ENCODE measurements around the gene ZC3H10.

Gene ZC3H10

DNA sequence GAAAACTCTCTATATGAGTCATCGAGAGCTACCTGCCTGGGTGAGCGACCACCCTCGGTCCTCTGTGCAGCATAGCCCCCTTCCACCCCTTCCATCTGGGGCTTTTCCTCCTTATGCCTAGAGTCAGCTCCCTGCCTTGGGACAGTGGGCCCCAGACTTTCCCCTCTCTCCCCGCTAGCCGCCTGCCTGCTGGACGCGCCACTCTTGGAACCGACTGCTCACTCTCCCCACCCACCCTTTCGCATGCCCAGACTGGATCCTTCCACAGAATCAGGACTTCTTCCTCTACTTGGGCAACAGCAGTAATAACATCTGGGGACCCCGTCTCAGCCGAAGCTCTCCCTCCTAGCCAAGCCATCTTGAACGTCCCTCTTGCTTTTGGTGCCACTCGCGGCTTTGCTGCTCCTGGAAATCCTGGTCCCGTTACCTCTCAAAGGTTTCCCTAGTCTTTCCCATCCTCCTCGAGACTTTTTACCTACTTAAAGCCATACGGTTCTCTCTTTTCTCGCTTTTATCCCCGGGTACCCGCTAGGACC lies 10.7 kb downstream of the ZC3H10 start:
- no peak for DNase-seq

DNA sequence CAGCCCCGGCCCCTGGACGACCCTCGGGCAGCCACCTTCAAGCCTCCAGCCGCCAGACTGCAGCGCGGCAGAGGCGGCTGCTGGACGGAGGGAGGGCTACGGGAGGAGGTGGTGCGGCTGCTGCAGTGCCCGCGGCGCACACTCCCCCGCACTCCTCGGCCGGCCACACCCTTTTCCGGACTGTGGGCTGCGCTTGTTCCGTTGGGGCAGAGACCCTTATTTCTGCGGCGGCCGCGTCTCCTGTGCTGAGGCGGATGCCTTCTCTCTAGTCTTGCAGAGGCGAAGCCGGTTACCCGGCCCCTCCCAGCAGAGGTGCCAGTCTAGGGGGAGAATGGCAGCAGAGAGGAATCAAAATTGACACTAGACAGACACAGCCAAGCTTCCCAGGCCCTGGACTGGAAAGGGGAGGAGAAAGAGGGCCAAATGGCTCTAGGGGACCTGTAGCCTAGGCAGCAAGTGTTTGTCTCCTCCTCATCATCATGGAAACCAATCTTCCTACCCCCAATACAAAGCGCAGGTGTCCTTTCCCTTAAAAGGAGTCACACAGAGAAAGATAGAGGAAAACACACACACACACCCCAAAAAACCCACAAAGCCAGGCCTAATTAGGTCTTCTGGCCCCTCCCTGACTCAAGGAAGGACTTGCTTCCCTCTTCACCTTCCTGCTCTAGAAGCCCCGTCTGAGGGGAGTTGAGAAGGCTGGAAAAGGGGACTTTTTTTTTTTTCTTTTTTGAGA lies 11.3 kb downstream of the ZC3H10 start:
- DNase-seq: peak; percentile 81

DNA sequence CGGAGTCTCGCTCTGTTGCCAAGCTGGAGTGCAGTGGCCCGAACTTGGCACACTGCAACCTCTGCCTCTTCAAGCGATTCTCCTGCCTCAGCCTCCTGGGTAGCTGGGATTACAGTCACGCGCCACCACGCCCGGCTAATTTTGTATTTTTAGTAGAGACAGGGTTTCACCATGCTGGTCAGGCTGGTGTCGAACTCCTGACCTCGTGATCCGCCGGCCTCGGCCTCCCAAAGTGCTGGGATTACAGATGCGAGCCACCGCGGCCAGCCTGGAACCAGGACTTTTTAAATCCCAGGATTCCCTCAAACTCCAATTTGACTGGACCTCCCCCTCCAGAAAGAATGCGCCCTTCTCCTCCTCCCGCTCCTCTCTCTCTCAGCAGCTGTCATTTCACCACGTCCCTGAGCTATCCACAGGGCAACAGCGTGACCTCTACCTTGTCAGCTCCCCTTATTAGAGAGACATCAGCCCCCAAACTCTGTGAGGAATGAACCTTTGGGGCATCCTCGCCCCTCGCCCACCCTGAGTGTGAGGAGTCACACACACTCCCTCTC lies 12.0 kb downstream of the ZC3H10 start:
- no peak for DNase-seq

DNA sequence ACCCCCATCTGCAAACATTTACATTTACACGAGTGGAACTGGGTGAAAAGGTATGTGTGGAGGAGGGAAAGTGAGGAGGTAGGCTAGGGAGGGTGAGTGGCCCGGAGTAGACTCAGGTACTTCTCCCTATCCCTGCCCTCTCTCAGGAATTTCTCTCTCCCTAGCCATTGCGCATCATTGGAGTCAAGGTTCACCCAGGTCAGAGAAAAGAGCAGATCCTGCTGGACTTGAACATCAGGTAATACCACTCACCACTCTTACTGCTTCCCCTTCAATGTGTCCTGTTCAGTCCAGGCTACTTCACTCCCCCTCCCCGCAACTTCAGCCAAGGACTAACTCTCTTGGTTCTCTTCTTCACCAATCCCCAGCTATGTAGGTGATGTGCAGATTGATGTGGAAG lies 12.8 kb downstream of the ZC3H10 start:
- no peak for DNase-seq

DNA sequence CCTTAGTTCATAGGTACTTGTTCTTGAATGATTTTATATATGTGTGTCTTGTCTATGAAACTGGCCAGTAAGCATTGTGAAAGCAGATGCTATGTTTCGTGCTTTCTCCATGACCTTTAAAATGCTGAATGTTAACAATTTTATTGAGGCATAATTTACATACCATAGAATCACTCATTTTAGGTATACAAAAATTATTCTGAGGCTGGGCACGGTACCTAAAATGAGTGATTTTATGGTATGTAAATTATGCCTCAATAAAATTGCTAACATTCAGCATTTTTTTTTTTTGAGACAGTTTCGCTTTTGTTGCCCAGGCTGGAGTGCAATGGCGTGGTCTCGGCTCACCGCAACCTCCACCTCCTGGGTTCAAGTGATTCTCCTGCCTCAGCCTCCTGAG lies 16.8 kb downstream of the ZC3H10 start:
- no peak for DNase-seq

DNA sequence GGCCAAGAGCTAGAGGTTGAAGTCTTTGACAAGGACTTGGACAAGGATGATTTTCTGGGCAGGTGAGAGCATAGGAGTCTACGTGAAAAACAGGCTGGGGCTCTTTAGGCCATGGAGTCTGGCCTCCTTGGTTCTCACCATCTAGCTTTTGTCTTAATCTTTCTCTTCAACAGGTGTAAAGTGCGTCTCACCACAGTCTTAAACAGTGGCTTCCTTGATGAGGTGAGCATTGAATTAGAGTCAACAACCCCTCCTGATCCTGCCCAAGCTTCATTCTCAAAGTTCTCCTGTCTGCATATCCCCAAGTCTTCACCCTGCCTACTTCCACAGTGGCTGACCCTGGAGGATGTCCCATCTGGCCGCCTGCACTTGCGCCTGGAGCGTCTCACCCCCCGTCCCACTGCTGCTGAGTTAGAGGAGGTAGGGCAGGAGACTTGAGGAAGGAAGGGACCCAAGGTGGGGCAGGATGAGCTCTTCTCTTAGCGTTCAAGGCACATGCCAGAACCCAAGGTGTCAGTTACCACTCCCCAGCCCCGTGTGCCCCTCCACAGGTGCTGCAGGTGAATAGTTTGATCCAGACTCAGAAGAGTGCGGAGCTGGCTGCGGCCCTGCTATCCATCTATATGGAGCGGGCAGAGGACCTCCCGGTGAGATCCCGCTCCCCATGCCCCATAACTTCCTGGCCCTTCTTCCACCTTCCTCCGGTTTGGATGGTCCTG lies 19.9 kb downstream of the ZC3H10 start:
- no peak for DNase-seq

DNA sequence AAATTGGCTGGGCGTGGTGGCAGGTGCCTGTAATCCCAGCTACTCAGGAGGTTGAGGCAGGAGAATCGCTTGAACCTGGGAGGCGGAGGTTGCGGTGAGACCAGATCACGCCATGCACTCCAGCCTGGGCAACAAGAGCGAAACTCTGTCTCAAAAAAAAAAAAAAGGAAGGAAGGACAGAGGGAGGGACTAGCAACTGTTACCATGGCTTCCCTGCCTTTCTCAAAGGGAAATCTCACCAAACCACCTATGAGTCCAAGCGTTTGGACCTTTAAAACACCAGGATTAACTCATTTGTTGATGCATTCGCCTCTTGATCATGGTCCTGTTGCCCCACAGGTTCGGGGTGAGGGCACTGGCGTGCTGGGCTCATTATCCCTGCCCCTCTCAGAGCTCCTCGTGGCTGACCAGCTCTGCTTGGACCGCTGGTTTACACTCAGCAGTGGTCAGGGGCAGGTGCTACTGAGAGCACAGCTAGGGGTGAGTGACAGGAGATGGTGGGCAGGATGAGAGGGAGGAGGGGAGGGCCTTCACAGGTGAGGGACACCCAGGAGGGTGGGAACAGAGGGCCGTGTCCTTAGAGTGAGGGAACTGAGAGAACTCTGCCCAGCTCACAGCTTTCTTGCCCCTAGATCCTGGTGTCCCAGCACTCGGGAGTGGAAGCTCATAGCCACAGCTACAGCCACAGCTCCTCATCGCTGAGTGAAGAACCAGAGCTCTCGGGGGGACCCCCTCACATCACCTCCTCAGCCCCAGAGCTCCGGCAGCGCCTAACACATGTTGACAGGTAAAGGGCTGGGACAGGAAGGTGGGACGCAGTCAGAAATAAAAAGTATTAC lies 24.1 kb downstream of the ZC3H10 start:
- no peak for DNase-seq

DNA sequence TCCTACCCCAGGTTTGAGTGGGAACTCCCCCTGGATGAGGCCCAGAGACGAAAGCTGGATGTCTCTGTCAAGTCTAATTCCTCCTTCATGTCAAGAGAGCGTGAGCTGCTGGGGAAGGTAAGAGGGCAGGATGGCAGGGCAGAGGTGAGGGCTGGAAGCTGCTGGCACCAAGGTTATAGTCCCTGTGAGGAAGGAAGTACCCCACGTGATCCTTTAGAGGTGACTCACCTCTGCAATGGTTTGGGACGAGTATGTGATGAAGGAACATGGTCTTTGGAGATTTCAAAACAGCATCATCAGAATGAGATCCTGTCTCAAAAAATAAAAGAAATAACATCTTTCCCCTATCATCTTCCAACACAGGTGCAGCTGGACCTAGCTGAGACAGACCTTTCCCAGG lies 25.2 kb downstream of the ZC3H10 start:
- DNase-seq: no peak

DNA sequence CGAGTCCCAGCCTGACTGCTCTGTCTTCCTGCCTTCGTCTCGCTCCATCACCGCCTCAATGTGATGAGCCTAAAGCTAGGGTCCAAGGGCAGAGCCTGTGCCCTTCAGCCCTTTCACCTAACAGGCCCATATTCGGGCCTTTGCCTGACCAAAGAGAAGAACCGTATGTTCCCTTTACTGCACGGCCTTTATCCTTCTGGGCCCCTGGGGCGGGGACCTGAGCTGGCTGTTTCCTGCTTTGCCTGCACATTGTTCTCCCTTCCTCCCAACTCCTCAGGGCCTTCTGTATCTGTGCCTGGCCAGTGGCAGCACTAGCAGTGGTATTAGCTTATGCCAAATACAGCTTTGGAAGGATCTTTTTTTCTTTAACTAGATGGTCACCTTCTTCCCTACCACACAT lies 25.8 kb downstream of the ZC3H10 start:
- DNase-seq: no peak

DNA sequence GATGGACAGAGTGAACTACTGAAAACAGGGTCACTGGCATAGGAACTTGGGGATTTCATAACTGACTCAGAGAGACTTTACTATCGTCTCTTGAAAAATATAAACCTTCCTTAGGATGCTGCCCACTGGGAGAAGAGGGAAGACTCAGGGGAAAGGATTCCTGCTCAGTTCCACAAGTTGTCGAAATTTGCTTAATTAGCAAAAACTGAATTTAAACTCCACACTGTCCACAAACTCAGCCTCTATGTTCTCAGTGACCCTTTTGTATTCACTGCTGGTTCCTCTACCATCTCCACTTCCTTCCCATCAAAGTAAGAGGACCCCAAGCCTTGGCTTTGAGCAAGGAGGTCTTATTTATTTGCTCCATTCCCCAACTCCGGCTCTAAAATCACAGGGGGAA lies 27.2 kb downstream of the ZC3H10 start:
- no peak for DNase-seq

DNA sequence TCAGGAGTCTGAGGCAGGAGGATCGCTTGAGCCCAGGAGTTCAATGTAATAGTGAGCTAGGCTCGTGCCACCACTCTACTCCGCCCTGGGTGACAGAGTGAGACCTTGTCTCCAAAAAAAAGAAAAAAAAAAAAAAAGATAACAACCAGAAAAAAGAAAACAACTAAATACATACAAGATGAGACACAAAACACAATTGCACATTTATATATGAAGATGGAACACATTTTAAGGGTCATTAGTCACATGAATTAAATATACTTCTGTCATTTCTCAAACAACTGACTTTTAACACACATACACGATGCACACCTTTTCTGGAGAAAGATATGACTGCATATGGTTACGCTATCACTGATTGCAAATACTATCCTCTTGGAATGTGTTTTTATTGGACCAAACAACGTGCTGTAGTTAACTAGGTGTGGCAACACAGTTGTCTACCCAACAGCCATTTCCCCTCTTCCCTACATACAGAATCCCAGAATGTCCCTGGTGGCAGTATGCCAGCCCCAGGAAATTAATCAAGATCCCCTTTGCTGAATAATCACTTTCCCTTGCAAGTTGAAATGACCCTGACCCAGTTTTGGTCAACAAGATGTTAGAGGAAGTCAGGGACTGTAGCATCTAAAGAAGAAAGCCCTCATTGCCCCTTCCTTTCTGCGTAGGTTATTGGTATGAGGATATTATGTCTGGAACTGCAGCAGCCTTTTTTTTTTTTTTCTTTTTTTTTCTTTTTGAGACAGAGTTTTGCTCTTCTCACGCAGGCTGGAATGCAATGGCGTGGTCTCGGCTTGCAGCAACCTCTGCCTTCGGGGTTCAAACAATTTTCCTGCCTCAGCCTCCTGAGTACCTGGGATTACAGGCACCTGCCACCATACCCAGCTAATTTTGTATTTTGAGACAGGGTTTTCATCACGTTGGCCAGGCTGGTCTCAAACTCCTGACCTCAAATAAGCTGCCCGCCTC lies 28.7 kb downstream of the ZC3H10 start:
- DNase-seq: no peak

DNA sequence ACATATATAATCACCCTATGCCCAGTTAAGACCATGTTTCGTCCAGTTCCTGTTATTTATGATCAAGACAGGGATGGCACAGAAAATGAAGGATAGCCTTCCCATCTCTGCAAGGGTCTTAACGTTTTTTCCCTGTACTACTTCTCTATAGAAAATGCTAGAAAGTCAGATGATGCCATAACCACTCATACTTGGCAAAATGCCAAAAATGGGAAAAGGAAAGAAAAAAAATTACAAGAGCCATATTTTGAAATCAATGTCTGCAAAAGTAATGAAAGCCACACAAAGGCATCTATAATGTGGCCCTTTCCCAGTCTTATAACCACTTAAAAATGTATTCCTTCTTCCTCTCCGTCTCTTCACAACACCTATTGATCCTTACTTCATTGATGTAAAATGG lies 32.5 kb downstream of the ZC3H10 start:
- no peak for DNase-seq

DNA sequence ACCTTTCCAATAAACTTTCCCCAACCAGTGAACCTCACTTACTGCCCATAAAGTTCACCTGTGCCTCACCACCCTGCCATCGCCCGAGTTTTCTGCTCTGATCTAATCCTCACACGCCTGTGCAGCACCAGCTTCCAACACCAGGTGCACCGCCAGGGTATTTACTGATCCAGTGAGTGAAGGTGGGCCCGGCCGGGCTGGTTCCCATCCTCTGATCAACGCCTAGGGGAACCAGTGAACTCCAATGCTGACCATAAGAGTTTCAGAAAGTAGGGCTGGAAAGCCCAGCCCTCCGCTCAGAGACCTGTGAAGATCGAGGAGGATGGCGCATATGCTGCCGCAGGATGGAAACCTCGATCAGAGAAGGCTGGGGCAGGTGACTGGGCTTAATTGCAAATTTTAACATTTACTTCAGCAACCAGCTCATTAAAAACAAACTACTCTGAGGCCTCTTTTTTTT lies 33.6 kb downstream of the ZC3H10 start:
- no peak for DNase-seq

DNA sequence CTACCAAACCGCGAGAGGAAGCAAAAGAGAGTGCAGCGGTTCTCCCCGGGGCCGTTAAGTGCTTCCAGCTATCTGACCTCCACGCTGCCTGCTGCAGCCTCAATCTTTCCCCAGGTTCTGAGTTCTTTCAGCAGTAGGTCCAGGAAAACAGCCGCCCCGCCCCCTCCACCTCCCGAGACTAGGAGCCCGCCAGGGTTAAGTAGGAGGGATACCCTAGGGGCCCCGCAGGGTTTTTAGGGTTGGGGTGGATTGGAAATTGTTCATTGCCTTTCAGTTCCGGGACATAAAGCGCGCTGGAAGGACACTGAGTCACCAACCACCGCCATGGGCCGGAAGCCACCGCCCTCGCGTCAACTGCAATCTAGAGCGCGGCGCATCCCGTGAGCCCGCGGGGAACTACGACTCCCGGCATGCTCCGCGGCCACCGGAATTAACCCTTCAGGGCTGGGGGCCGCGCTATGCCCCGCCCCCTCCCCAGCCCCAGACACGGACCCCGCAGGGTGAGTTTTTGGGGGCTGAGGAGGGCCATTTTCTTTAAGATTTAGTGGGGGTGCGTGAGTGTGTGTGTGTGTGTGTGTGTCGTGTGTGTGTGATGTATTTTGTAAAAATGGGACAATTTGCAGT lies 34.2 kb downstream of the ZC3H10 start, which contains the start of gene MYL6B:
TSS of gene MYL6B (plus strand) at position 456 of the 624 bp plus-strand sequence. CDS start 1,332 bp downstream, outside the sequence.
- DNase-seq: peak; percentile 94

DNA sequence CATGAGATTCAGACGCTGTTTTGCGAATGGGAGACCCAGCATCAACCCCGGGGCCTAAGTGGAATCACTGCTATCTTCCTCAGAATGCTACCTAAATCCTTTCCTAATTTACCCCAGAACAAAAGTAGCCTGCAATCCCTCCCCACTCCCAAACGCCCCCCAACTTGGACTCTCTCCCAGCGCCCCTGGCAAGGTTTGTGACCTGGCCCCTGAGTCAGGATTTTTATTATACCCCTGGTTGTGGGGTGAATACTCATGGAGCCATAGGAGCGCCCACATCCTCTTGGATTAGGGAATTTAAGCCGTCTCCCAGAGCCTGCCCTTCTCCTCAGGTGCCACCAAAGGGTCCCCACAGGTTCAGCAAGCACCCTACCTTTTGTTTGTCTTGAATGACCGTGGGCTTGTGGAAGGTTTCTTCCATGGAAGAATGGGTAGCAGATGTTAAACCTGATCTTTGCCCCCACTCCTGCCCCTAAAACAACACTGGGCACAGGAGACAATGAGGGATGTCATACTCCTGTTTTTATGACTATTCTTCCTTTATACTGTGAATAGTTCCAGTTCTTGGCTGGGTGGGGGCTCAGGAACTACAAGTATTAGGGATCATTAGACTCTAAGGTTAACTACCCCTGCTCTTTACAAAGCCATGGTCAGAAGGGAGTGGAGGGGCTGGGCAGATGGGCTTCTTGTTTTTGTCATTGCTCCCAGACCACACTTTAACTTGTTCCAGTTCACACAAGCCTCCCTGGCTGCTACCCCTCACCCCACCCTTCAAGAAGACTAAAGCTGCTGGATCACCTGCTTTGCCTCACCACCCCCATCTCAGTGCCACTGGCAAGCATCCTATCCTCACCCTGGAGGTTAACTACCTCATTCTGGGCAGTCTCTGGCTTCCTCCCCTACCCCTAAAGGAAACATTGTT lies 35.0 kb downstream of the ZC3H10 start:
- DNase-seq: no peak

DNA sequence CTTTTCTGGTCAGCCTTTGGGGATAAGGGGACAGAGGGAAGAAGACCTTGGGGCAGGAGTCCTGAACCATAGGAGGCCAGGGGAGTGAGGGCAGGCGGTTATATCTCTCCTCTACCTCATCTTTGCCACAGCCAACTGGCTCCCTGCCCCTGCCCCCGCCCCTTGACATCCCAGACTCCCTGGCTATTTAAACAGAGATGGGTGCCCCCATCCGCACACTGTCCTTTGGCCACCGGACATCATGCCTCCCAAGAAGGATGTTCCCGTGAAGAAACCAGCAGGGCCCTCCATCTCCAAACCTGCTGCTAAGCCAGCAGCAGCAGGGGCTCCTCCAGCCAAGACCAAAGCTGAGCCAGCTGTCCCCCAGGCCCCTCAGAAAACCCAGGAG lies 35.6 kb downstream of the ZC3H10 start:
- DNase-seq: no peak

DNA sequence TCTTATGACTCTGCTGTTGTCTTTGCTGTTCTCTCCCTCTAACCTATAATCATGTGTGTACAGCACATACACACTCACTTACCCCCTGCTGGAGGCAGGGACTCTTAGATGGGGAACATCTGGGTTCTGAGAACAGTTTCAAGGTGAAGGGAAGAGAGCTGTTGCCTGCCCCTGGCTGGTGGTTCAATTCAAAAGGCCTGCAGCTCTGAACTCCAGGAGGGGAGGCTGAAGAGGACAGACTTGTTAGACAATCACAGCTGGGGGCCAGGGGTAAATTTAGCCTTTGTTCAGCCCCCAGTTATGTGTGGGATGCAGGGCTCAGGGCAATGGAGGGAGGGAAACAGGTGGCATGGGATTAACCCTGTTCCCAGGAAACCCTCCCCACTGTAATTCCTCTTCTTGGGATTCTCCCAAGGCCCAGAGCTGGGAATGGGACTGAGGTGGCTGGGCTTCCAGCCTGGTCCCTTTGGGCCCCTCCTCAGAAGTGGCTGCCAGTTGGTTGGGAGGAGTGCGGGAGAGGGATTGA lies 36.2 kb downstream of the ZC3H10 start:
- DNase-seq: no peak

DNA sequence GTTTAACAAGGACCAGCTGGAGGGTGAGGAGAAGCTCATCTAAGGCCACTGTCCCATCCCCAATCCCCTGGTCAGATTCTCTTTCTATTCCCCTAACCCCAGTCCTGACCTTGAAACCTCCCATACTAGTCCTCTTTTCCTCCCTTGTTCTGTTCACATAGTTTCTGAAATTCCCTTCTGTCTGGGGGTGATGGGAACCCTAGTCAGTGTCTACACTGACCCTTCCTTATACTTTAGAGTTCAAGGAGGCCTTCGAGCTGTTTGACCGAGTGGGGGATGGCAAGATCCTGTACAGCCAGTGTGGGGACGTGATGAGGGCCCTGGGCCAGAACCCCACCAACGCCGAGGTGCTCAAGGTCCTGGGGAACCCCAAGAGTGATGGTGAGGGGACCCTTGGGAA lies 36.8 kb downstream of the ZC3H10 start:
- no peak for DNase-seq

DNA sequence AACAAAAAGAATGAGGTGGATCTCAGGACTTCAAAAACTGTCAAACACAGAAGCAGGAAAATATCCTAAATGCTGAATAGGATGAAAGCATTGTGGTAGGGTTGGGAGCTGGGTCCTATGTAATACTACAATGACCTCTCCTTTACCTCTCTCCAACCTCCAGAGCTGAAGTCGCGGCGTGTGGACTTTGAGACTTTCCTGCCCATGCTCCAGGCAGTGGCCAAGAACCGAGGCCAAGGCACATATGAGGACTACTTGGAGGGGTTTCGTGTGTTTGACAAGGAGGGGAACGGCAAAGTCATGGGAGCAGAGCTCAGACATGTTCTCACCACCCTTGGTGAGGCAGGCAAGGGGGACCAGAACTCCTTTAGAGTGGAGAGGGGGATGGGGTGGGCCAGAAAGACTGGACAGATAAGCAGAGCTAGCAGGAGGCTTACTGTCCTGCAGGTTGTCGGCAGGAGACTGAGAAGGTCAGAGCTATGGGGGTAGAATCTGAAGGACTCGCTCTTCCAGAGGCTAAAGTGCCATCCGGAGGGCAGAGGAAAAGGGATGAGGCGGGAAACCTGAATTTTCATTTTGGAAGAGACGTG lies 37.3 kb downstream of the ZC3H10 start:
- DNase-seq: no peak

All from retina (tissue), 1 donor.